ENCODE data around the gene DCAF5. TPM values are rescaled to one million over a fixed set of nuclear protein-coding genes. Genes with fewer than 3 reads are reported as not detected.
"Not testable (repeated sequence)": the region's sequence is repeated elsewhere in the genome, so short reads cannot be mapped to it uniquely, and the experiment has no call there.

The DCAF5 gene
- total and polyA plus RNA-seq, 12 donors: 14.1 to 63.1 (median 57.4) TPM

GRCh38 chr14:69190191-69190590 lies 37.3 kb upstream of the DCAF5 start:
- H3K27me3 ChIP-seq: no peaks in the 10 kb centered on the region
- H3K27ac ChIP-seq: no peak overlapping the region
- ATAC-seq (no peak), DNase-seq (no peak)
- 95 to 96% methylated on average over 2 of the region's 2 CpGs for WGBS, 2 donors
- H3K4me1 ChIP-seq: peaks cover 0 to 11% (median 9%) of the 10 kb centered on the region in 9 donors
- intact Hi-C loops (cut with DNase I): loop anchor here in 5 of 10 donors (5.0 kb wide), 2 partner anchors 38 to 63 kb away; partner anchors contain the start of gene DCAF5 (in 4 of the 5)
- TF ChIP-seq CTCF (IDR thresholded peaks at IDR 0.05): no peak
- no peaks in the 10 kb centered on the region for H3K9me3 ChIP-seq
- no peaks in the 10 kb centered on the region for H3K36me3 ChIP-seq
- H3K4me3 ChIP-seq: no peak overlapping the region

GRCh38 chr14:69183735-69184134 lies 30.8 kb upstream of the DCAF5 start:
- Histone ChIP-seq H3K27me3 (no peaks in the 10 kb centered on the region), H3K27ac (no peak overlapping the region), H3K4me1 (peaks cover 0 to 4% (median 0%) of the 10 kb centered on the region in 9 donors), H3K9me3 (no peaks in the 10 kb centered on the region), H3K36me3 (no peaks in the 10 kb centered on the region), H3K4me3 (no peak overlapping the region)
- ATAC-seq: no peak
- DNase-seq: no peak
- no peak for TF ChIP-seq CTCF (IDR thresholded peaks at IDR 0.05)
- intact Hi-C loops (cut with DNase I): no loop called here
- 71 to 75% methylated on average over 4 of the region's 4 CpGs for WGBS, 2 donors

GRCh38 chr14:69182580-69182979 lies 29.7 kb upstream of the DCAF5 start:
- intact Hi-C loops (cut with DNase I); H3K9me3 ChIP-seq: not testable (repeated sequence)
- WGBS, 2 donors: 94 to 97% methylated on average over 1 of the region's 1 CpG

GRCh38 chr14:69181491-69181890 lies 28.6 kb upstream of the DCAF5 start:
- no peak overlapping the region for H3K27ac ChIP-seq
- no peak overlapping the region for H3K4me3 ChIP-seq
- peaks cover 0 to 4% (median 0%) of the 10 kb centered on the region in 9 donors for H3K4me1 ChIP-seq
- intact Hi-C loops (cut with DNase I): no loop called here
- H3K36me3 ChIP-seq: no peaks in the 10 kb centered on the region
- DNase-seq (no peak), ATAC-seq (no peak)
- H3K27me3 ChIP-seq: no peaks in the 10 kb centered on the region
- no peaks in the 10 kb centered on the region for H3K9me3 ChIP-seq
- TF ChIP-seq CTCF (IDR thresholded peaks at IDR 0.05): no peak

More at GRCh38 chr14:69182580-69182979, 29.7 kb upstream of the DCAF5 start:
- not testable (repeated sequence) for H3K4me1 ChIP-seq, H3K4me3 ChIP-seq, H3K27ac ChIP-seq, DNase-seq, H3K36me3 ChIP-seq, H3K27me3 ChIP-seq, ATAC-seq

- DNase-seq: no peak
- no peaks in the 10 kb centered on the region for H3K9me3 ChIP-seq
- no peak overlapping the region for H3K4me3 ChIP-seq
- H3K4me1 ChIP-seq: no peaks in the 10 kb centered on the region
- H3K27me3 ChIP-seq: no peaks in the 10 kb centered on the region
- no peaks in the 10 kb centered on the region for H3K36me3 ChIP-seq
- ATAC-seq: no peak
- no peak overlapping the region for H3K27ac ChIP-seq
- intact Hi-C loops (cut with DNase I): no loop called here
- no peak for TF ChIP-seq CTCF (IDR thresholded peaks at IDR 0.05)
Observed at GRCh38 chr14:69175130-69175529, 22.2 kb upstream of the DCAF5 start.
